Neural progenitor cell (in vitro differentiated cells): ENCODE measurements around the gene OPHN1.

Experiments used
- EZH2 ChIP-seq: fragments of 200-600 bp; sonication (generic); IDR thresholded peaks from 2 replicates; pipeline ENCODE4 v1.6.1; 2017; ENCODE audit warnings: antibody characterized with exemption, mild to moderate bottlenecking, moderate library complexity
- TF ChIP-seq, protein P1 (sequence below): fragments of 200-600 bp; sonication (generic); IDR thresholded peaks from 2 replicates; pipeline ENCODE4 v1.5.1; 2017; ENCODE audit warnings: antibody characterized with exemption, mild to moderate bottlenecking

DNA sequence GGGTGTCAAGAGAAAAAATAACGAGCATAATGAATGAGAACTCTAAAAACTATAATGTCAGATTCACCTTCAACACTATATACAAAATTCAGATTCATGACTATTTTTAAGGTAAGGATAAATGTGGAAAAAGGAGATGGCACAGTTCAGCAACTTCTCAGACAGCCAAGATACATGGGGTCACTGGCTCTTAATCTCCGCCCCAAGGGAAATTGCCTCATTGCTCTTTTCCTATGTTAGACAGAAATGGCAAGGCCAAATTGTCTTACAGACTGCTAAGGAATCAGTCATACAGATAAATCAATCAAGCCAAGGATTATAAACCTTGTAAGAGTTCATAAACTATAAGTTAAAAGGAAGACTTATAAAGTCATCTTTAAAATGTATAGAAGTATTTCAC is 183.4 kb downstream of the OPHN1 start:
- TF ChIP-seq, protein P1, sequence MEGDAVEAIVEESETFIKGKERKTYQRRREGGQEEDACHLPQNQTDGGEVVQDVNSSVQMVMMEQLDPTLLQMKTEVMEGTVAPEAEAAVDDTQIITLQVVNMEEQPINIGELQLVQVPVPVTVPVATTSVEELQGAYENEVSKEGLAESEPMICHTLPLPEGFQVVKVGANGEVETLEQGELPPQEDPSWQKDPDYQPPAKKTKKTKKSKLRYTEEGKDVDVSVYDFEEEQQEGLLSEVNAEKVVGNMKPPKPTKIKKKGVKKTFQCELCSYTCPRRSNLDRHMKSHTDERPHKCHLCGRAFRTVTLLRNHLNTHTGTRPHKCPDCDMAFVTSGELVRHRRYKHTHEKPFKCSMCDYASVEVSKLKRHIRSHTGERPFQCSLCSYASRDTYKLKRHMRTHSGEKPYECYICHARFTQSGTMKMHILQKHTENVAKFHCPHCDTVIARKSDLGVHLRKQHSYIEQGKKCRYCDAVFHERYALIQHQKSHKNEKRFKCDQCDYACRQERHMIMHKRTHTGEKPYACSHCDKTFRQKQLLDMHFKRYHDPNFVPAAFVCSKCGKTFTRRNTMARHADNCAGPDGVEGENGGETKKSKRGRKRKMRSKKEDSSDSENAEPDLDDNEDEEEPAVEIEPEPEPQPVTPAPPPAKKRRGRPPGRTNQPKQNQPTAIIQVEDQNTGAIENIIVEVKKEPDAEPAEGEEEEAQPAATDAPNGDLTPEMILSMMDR: no peak
- no peak for TF ChIP-seq EZH2
